Measurements from ENCODE around the gene PRKN.

The PRKN gene

DNA sequence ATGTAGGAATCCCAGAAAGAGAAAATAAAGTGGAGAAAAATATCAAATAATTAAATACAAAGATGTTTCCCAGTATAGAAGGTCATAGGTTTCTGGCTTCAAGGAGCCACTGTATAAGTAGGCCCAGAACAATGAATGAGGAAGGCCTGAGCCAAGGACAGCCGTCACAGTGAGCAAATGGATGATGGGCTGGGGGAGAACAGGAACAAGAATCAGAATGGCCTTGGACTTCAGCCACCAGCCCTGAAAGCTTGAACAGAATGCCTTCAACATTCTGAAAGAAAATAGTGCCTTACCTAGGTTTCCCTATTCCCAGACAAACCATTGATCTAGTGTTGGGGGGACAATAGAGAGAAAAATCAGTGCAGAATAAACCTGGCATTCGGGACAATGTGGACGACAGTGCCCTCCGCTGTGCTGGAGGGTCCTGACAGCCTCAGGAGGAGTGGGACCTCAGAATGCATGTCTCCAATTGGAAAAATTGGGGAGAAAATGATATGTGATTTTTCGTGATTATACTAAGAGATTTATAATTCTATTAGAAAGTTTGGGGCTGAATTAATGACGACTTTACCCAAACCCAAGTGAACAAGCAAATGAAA is 1119.8 kb downstream of the PRKN start:
- no peaks in the 10 kb centered on the region for H3K36me3 ChIP-seq (ENCODE audit: control insufficient read depth in 1 of 2, insufficient read depth in 2 of 2, low read length in 2 of 2)
- no peaks in the 10 kb centered on the region for H3K27me3 ChIP-seq (ENCODE audit: low read depth, low read length)

GRCh38 chr6:161602359-161602758 is 1125.2 kb downstream of the PRKN start:
- Histone ChIP-seq H3K9me3 (ENCODE audit: control insufficient read depth in 1 of 2, low read length in 2 of 2) (peaks cover 0 to 3% of the 10 kb centered on the region in 2 donors), H3K27ac (ENCODE audit: low read length) (no peak overlapping the region), H3K4me3 (ENCODE audit: low read depth in 1 of 2, low read length in 2 of 2) (no peak overlapping the region), H3K4me1 (ENCODE audit: control insufficient read depth in 1 of 2, insufficient read depth in 2 of 2, low read length in 2 of 2) (no peaks in the 10 kb centered on the region), H3K27me3 (ENCODE audit: low read depth, low read length) (no peaks in the 10 kb centered on the region), H3K36me3 (ENCODE audit: control insufficient read depth in 1 of 2, insufficient read depth in 2 of 2, low read length in 2 of 2) (no peaks in the 10 kb centered on the region)

More for the DNA sequence above, 1119.8 kb downstream of the PRKN start:
- Histone ChIP-seq H3K4me3 (ENCODE audit: low read depth in 1 of 2, low read length in 2 of 2) (no peak overlapping the region), H3K9me3 (ENCODE audit: control insufficient read depth in 1 of 2, low read length in 2 of 2) (peaks cover 0 to 5% of the 10 kb centered on the region in 2 donors), H3K27ac (ENCODE audit: low read length) (no peak overlapping the region), H3K4me1 (ENCODE audit: control insufficient read depth in 1 of 2, insufficient read depth in 2 of 2, low read length in 2 of 2) (no peaks in the 10 kb centered on the region)

- peaks cover 0 to 8% of the 10 kb centered on the region in 2 donors for H3K9me3 ChIP-seq (ENCODE audit: control insufficient read depth in 1 of 2, low read length in 2 of 2)
- H3K27ac ChIP-seq (ENCODE audit: low read length) = no peak overlapping the region
- no peaks in the 10 kb centered on the region for H3K36me3 ChIP-seq (ENCODE audit: control insufficient read depth in 1 of 2, insufficient read depth in 2 of 2, low read length in 2 of 2)
- no peaks in the 10 kb centered on the region for H3K4me1 ChIP-seq (ENCODE audit: control insufficient read depth in 1 of 2, insufficient read depth in 2 of 2, low read length in 2 of 2)
- no peak overlapping the region for H3K4me3 ChIP-seq (ENCODE audit: low read depth in 1 of 2, low read length in 2 of 2)
- no peaks in the 10 kb centered on the region for H3K27me3 ChIP-seq (ENCODE audit: low read depth, low read length)
Measured at GRCh38 chr6:161598896-161599295, 1128.7 kb downstream of the PRKN start.

GRCh38 chr6:161596807-161597520 is 1130.6 kb downstream of the PRKN start:
- Histone ChIP-seq H3K27me3 (ENCODE audit: low read depth, low read length) (no peaks in the 10 kb centered on the region), H3K4me3 (ENCODE audit: low read depth in 1 of 2, low read length in 2 of 2) (no peak overlapping the region), H3K9me3 (ENCODE audit: control insufficient read depth in 1 of 2, low read length in 2 of 2) (peaks cover 0 to 8% of the 10 kb centered on the region in 2 donors), H3K27ac (ENCODE audit: low read length) (no peak overlapping the region), H3K4me1 (ENCODE audit: control insufficient read depth in 1 of 2, insufficient read depth in 2 of 2, low read length in 2 of 2) (no peaks in the 10 kb centered on the region), H3K36me3 (ENCODE audit: control insufficient read depth in 1 of 2, insufficient read depth in 2 of 2, low read length in 2 of 2) (no peaks in the 10 kb centered on the region)

DNA sequence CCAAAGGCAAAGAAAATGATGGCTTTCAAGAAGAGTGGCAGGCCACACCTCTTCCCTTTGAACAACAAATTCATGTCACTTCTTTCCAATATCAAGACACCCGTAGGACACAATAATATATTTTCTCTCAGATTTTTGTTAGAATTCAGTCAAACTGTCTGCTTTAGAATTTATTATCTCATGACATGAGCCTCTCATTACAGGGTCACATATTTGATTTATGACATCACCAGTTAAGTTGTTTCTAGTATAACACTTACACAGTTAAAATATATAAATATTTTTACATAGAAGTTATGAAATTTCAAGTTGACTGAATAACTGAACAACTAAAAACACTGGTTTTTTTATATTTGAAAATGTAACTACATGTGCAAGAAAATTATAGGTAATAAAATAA is 1133.2 kb downstream of the PRKN start:
- Histone ChIP-seq H3K9me3 (ENCODE audit: control insufficient read depth in 1 of 2, low read length in 2 of 2) (peaks cover 0 to 8% of the 10 kb centered on the region in 2 donors), H3K36me3 (ENCODE audit: control insufficient read depth in 1 of 2, insufficient read depth in 2 of 2, low read length in 2 of 2) (no peaks in the 10 kb centered on the region), H3K27ac (ENCODE audit: low read length) (no peak overlapping the region), H3K4me1 (ENCODE audit: control insufficient read depth in 1 of 2, insufficient read depth in 2 of 2, low read length in 2 of 2) (no peaks in the 10 kb centered on the region), H3K27me3 (ENCODE audit: low read depth, low read length) (no peaks in the 10 kb centered on the region), H3K4me3 (ENCODE audit: low read depth in 1 of 2, low read length in 2 of 2) (no peak overlapping the region)

- no peaks in the 10 kb centered on the region for H3K36me3 ChIP-seq (ENCODE audit: control insufficient read depth in 1 of 2, insufficient read depth in 2 of 2, low read length in 2 of 2)
- H3K27me3 ChIP-seq (ENCODE audit: low read depth, low read length) = no peaks in the 10 kb centered on the region
- H3K27ac ChIP-seq (ENCODE audit: low read length) = no peak overlapping the region
- H3K4me1 ChIP-seq (ENCODE audit: control insufficient read depth in 1 of 2, insufficient read depth in 2 of 2, low read length in 2 of 2) = no peaks in the 10 kb centered on the region
- H3K4me3 ChIP-seq (ENCODE audit: low read depth in 1 of 2, low read length in 2 of 2) = no peak overlapping the region
- peaks cover 0 to 4% of the 10 kb centered on the region in 2 donors for H3K9me3 ChIP-seq (ENCODE audit: control insufficient read depth in 1 of 2, low read length in 2 of 2)
Measured at GRCh38 chr6:161590961-161591627, 1136.5 kb downstream of the PRKN start.

DNA sequence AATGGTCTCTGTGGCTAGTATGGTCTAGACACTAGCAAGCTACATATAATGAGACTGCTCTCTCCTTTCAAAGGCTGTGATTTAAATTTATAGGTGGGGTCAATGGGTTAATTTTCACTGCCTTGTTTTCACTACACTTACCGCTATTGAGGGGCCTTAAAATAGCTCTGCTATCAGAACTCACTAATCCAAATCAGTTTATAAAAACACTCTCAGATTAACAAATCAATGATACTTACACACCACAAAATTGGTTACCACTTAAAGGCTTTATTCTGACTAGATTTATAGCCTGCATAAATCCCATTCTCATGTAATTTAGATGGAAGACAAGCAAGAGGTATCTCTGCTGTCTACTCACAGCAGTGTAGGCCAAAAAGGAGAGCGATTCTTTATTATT is 1140.7 kb downstream of the PRKN start:
- no peaks in the 10 kb centered on the region for H3K27me3 ChIP-seq (ENCODE audit: low read depth, low read length)
- no peak overlapping the region for H3K4me3 ChIP-seq (ENCODE audit: low read depth in 1 of 2, low read length in 2 of 2)
- H3K36me3 ChIP-seq (ENCODE audit: control insufficient read depth in 1 of 2, insufficient read depth in 2 of 2, low read length in 2 of 2) = no peaks in the 10 kb centered on the region
- H3K27ac ChIP-seq (ENCODE audit: low read length) = no peak overlapping the region
- no peaks in the 10 kb centered on the region for H3K4me1 ChIP-seq (ENCODE audit: control insufficient read depth in 1 of 2, insufficient read depth in 2 of 2, low read length in 2 of 2)
- no peaks in the 10 kb centered on the region for H3K9me3 ChIP-seq (ENCODE audit: control insufficient read depth in 1 of 2, low read length in 2 of 2)

DNA sequence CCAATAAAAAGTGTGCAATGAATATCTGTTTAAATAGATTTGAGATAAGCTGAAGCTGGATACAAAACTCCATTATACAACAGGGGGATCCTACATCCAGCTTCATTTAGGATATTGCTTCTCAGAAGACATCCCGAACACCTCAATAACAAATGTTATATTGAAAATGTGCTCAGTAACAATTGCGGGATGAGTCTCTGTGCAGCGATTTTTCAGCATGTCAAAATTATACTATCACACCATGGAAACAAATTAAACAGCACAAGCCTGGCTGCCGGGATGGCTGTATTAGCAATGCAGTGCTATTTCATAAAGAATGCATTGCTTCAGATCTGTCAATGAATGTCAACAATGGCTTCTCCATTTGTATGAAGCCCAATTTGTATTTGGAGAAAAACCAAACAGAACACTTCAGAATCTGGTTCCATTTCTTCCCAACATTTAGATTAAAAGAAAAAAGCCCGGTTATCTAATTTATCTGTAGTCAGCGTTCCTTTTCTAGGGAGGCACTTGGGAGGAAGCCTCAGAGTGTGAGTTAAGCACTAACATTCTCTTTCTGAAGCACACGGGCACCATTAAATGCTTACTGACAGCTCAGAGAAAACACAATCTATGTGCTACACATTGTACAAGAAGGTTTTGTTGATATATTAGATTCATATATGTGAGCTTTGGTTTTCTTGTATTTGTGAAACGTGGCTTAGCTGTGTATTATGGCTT is 1142.8 kb downstream of the PRKN start:
- H3K36me3 ChIP-seq (ENCODE audit: control insufficient read depth in 1 of 2, insufficient read depth in 2 of 2, low read length in 2 of 2) = no peaks in the 10 kb centered on the region
- no peak overlapping the region for H3K4me3 ChIP-seq (ENCODE audit: low read depth in 1 of 2, low read length in 2 of 2)
- H3K27me3 ChIP-seq (ENCODE audit: low read depth, low read length) = no peaks in the 10 kb centered on the region
- H3K4me1 ChIP-seq (ENCODE audit: control insufficient read depth in 1 of 2, insufficient read depth in 2 of 2, low read length in 2 of 2) = no peaks in the 10 kb centered on the region
- no peak overlapping the region for H3K27ac ChIP-seq (ENCODE audit: low read length)
- peaks cover 0 to 3% of the 10 kb centered on the region in 2 donors for H3K9me3 ChIP-seq (ENCODE audit: control insufficient read depth in 1 of 2, low read length in 2 of 2)

DNA sequence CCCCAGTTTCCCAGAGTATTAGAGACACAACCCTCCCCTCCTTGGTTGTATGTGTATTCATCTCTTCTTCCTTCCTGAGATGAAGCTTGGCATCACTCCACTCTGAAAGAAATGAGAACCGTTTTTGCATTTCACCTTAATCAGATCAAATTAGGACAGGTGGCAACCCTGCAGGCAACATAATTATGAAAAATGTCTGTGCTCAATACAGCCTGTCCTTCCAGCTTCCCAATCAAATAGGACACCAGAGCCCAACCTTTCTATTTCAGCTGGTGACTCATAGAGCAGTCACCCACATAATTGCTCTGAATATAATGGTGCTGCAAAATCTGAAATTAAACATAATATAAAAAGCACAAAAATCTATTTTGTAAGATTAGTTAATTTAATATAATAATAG is 1143.5 kb downstream of the PRKN start:
- H3K27ac ChIP-seq (ENCODE audit: low read length) = no peak overlapping the region
- no peak overlapping the region for H3K4me3 ChIP-seq (ENCODE audit: low read depth in 1 of 2, low read length in 2 of 2)
- H3K36me3 ChIP-seq (ENCODE audit: control insufficient read depth in 1 of 2, insufficient read depth in 2 of 2, low read length in 2 of 2) = no peaks in the 10 kb centered on the region
- H3K4me1 ChIP-seq (ENCODE audit: control insufficient read depth in 1 of 2, insufficient read depth in 2 of 2, low read length in 2 of 2) = no peaks in the 10 kb centered on the region
- H3K9me3 ChIP-seq (ENCODE audit: control insufficient read depth in 1 of 2, low read length in 2 of 2) = peaks cover 0 to 3% of the 10 kb centered on the region in 2 donors
- no peaks in the 10 kb centered on the region for H3K27me3 ChIP-seq (ENCODE audit: low read depth, low read length)

DNA sequence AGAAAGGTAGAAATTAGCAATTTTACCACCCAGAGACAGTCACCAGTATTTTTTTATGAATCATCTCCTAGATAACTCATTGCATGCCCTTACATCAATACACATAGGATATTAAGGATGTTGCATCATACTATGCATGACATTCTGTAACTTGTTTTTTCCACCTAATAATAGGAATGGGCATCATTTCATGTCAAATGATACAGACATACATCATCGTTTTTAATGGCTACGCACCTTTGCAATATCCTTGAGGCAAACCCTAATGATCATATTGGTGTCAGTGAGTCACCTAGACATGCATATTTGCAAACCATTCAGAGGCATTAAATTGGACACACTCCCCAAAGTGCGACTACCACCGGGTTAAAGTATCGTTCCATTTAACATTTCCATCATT is 1144.0 kb downstream of the PRKN start:
- Histone ChIP-seq H3K9me3 (ENCODE audit: control insufficient read depth in 1 of 2, low read length in 2 of 2) (peaks cover 0 to 3% of the 10 kb centered on the region in 2 donors), H3K27ac (ENCODE audit: low read length) (no peak overlapping the region), H3K4me1 (ENCODE audit: control insufficient read depth in 1 of 2, insufficient read depth in 2 of 2, low read length in 2 of 2) (no peaks in the 10 kb centered on the region), H3K36me3 (ENCODE audit: control insufficient read depth in 1 of 2, insufficient read depth in 2 of 2, low read length in 2 of 2) (no peaks in the 10 kb centered on the region), H3K27me3 (ENCODE audit: low read depth, low read length) (no peaks in the 10 kb centered on the region), H3K4me3 (ENCODE audit: low read depth in 1 of 2, low read length in 2 of 2) (no peak overlapping the region)

- H3K9me3 ChIP-seq (ENCODE audit: control insufficient read depth in 1 of 2, low read length in 2 of 2) = peaks cover 0 to 3% of the 10 kb centered on the region in 2 donors
- H3K27ac ChIP-seq (ENCODE audit: low read length) = no peak overlapping the region
- no peak overlapping the region for H3K4me3 ChIP-seq (ENCODE audit: low read depth in 1 of 2, low read length in 2 of 2)
- no peaks in the 10 kb centered on the region for H3K27me3 ChIP-seq (ENCODE audit: low read depth, low read length)
- H3K36me3 ChIP-seq (ENCODE audit: control insufficient read depth in 1 of 2, insufficient read depth in 2 of 2, low read length in 2 of 2) = no peaks in the 10 kb centered on the region
- no peaks in the 10 kb centered on the region for H3K4me1 ChIP-seq (ENCODE audit: control insufficient read depth in 1 of 2, insufficient read depth in 2 of 2, low read length in 2 of 2)
Measured at GRCh38 chr6:161578478-161578877, 1149.1 kb downstream of the PRKN start.
